Right renal pelvis (tissue), 4 donors: ENCODE results near the gene PARVA. TPM values are rescaled to one million over a fixed set of nuclear protein-coding genes. Genes with fewer than 3 reads are reported as not detected.
A peak's percentile ranks its signal among the peaks of the same experiment; 100 is the strongest.

Experiments used
- DNase-seq, 4 donors: peaks; one replicate each; pipeline ENCODE4 v3.0.0-alpha.2; 2013; ENCODE audit warnings: low read depth in 4 of 4, low spot score in 3 of 4, missing footprints in 1 of 4
- polyA plus RNA-seq, 4 donors: library from polyadenylated mRNA; unstranded; fragments of 120-200 nt; gene quantifications; one replicate each; pipeline ENCODE4 v1.2.1, GENCODE V29; 2013; ENCODE audit not compliant: insufficient read length in 4 of 4

PARVA gene
- polyA plus RNA-seq, 4 donors: 106 to 126 (median 121) TPM

DNA sequence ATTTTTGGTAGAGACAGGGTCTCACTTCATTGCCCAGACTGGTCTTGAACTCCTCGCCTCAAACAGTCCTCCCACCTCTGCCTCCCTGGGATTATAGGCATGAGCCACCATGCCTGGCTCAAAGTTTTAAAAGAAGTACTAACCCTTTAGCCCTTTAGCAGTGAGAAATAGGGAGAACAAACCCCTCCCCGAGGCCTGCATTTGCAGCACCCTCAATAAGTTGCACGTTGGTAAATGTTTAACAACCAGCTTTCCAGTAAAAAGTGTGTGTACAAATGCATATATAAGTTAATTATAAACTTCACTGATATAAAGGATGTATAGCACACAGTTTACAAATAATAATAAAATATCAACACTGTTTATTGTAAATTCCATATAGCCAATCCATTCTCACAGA is 51.8 kb downstream of the PARVA start:
- no peak for DNase-seq

DNA sequence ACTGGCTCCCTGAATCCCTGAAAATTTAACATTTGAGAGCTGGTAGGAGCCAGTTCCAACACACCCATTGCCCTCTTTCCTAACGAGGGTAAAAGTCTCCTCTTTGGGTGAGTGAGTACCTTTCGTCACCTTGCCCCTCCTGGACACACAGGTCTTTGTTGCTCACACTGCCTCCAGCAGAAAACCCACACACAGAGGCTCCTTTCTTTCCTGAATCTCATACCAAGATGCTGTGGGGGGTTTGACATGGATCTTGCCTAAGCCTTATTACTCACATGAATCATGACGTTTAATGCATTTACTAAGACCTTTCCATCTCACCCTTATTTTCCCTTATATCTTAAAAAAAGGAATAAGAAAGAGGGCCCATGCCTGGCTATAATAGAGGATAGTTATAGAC is 53.0 kb downstream of the PARVA start:
- no peak for DNase-seq

DNA sequence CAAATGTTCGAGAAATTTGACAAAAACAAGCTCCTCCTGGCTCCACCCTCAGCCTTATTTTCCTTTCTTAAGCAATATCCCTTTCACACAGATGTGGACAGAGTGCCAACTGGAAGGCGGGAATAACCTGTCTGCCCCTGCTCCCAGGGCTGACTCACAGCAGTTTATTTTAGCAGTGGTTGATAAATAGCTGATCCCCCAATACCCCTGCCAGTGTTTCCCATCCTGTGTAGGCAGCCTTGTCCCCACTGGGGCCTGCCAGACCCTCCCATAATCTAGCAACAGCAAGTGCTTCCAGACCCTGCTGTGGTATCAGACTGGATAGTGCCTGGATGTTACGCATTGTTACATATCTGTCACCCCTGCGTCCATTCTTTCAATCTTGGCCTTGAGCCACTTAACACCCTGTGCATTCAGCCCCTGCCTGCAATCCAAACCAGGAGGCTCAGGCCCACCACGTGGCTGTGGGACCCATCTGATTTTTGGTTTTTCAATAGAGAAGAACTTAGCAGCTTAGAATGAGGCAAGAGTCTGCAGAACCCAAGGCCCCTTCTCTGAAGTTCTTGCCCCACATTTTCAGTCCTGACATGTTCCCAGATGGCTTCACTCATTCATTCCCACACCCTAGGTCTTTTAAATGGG is 53.7 kb downstream of the PARVA start:
- DNase-seq: no peak

DNA sequence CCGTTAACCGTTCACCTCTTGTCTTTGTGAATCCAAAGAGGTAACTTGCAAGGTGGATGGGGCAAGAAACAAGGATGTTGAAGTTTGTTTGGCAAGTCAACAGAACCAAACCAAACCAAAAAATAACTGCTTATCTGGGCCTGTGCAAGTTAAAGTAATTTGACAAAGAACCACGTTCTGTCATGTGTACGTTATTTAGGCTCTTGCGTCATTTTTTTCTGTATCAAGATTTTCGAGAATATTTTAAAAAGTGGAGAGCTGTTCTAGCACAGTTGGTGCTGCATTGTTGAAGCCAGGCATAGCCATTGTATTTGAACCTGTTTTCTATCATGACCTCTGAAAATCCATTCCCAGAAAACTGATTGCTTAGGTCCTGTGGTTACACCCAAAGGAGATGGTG is 55.1 kb downstream of the PARVA start:
- no peak for DNase-seq

DNA sequence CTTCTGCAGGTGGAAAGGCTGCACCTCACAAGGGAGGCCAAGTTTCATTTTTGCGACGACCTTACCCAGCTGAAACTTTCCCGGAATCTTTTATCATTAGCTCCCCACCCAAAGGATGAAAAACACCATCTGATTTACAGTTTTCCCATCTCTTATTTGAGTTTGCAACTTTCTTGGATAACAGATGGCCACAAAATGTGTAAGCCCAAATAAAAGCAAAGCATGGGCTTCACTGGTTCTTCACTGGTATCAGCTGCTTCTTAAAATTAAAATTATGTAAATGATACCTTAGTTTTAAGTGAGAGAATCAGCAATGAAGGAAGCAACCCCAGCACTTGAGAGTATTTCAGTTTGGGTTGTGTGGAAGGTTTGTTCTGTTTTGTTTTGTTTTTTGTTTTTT is 55.8 kb downstream of the PARVA start:
- no peak for DNase-seq

DNA sequence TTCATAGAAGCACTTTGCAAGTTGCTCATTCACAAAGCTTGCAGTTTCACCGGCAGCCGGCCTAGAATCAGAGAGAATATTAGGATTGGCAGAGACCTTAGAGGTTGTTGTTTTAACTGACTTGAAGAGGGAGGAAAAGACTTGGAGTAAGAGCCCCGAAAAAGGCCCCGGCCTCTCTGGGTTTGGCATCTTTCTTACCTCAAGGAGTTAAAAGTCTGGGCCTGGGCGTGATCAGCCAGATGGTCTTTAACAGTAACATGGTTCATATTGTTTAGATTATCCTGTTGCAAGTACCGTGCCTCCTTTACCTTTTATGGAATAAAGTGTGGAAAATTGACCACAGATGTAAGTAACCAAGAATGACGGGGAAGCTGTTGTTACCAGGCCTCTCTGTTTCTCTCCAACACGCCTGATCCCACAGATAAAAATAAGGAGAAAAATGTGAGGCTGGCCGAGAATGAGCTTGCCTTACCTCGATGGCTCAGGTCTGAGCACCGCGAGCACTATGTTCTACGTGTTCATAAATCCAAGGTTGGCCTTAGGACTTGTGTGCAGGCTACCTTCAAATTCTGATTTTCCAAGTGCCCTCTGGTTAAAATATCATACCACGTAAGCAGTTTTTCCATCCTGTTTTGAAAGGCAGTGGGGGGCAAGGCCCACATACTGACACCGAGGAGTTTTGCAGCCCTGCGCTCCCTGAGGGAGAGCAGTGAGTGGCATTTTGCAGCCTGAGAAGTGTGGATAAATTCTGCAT is 56.4 kb downstream of the PARVA start:
- DNase-seq: no peak

DNA sequence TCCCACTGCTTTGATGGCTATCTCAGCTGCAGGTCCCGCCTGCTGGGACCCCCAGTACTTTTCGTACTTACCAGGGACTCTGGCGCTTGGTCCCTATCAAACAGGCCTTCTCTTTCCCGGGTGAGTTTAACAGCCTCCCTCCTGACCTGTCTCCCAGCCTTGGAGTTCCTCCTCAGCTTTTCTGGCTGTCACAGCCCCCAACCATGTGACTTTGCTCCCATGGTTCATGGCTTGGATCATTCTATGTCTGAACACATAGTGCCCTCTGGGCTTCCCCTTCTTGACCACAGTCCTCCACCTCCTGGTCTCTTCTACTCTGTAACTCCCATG is 56.9 kb downstream of the PARVA start:
- no peak for DNase-seq

DNA sequence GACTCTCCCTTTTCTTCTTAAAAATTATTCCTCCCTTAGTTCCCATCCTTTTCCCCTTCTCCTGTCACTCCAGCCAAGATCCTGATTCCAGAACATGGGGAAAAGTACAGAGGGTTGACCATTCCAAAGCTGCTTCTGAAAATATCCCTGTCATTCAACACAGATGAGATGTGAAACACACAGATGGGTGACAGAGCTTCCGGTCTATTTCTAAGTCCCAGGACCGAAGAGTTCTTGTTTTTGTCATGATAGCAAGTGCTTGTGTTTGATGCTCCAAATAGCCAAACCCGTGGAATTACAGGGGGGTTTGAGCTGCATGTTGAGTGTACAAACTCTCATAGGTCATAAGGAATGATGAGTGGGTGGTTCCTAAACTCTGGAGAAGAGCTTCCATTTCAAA is 57.9 kb downstream of the PARVA start:
- DNase-seq: no peak

DNA sequence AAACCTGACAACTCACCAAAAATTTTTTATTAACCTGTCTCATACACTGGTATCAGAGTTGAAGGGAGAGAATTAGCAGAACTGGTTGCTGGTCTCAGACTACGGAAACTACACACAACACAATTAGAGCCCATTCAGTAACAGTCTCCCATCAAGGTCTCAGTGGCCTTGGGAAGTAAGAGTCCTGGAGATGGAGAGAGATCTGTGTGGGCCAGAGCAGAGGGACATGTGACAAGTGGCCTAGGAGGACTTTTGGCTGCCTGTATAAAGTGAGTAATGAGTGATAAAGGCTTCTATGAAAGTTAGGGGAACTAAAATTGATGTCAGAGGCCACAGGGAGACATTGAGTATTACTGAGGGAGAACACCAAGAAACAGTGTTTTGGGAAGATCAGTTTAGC is 58.9 kb downstream of the PARVA start:
- no peak for DNase-seq

DNA sequence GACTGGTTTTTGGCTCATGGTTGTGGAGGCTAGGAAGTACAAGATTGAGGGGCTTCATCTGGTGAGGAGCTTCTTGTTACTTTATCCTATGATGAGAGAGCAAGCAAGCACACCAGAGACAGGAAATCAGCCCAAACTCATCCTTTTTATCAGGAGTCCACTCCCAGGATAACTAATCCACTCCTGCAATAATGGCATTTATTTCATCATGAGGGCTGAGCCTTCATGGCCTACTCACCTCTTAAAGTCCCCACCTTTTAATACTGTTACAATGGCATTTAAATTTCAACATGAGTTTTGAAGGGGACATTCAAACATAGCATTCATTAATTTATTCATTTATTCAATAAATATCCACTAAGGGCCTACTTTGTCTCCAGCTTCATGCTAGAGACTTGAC is 60.9 kb downstream of the PARVA start:
- DNase-seq: no peak

DNA sequence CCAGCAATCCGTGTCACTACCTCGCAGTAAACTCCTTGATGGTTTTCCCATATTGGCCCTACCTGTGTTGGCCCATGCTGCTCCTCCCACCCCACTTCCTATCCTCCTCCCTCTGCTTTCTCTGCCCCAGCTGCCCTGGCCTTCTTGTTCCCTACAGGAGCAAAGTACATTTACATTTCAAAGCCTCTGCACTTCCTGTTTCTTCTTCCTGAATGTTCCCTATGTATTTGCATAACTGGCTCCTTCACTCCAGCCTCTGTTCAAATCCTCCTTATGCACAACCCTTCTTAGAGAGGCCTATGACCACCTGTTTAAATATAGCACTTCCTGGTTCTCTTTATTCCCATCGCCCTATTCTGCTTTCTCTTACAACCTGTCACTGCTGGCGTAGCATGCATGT is 62.2 kb downstream of the PARVA start:
- no peak for DNase-seq

DNA sequence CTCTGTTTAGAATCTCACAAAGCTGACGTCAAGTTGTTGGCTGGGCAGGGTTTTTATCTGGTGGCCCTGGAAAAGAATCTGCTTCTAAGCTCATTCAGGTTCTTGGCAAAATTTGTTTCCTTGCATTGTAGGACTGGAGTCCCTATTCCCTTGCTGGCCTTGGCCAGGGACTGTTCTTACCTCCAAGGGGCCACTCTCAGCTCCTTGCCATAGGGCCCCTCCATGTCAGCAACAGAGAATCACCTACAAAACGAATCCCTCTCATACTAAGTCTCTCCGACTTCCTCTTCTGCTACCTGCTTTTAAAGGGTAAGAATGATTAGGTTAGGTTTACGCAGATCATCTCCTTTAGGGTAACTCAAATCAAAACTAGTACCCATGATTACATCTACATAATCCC is 63.2 kb downstream of the PARVA start:
- DNase-seq: no peak

DNA sequence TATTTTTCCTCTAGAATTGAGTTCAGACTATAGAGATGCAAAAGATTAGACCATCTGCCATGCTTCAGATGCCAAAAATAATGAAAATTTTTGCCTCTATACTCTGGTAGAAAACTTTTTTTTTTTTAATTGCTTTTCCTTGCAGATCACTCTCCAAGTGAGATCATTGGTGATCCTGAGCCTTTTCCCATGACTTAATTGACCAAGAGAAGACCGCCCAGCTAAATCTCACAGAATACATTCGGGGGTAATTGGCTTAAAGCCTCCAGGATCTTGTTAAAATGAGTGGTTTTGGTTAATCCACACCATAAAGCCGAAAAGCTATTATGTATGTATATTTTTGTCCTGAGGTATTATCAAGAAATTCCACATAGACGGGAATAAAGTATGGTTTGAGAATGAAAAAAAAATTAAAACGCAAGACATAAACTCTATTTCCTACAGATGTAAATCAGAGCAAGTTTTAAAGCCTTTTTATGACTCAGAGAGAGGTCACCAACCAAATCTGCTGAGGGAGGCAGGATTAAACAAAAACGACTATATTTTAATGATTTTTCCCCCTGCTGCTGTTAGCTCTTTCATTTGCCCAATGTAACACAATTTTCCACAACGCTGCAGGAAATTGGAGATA is 64.0 kb downstream of the PARVA start:
- DNase-seq: peak in 1 of 4 donors; percentile 28

DNA sequence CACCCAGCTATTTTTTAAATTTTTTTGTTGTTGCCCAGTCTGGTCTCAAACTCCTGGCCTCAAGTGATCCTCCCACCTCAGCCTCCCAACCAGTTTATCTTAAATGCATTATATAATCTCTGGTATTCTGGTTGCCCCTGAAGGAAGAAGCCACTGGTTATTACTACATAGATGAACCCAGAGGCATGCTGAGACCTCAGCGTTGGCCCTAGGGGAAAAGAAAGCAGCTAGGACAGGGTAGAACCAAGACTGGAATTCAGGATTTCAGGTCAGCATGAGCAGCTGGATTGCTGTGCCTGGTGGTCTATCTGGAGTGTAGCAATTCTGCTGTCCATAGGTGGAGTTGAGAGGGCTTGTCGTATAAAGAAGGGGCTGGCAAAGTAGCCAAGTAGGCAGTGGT is 67.2 kb downstream of the PARVA start:
- DNase-seq: no peak

DNA sequence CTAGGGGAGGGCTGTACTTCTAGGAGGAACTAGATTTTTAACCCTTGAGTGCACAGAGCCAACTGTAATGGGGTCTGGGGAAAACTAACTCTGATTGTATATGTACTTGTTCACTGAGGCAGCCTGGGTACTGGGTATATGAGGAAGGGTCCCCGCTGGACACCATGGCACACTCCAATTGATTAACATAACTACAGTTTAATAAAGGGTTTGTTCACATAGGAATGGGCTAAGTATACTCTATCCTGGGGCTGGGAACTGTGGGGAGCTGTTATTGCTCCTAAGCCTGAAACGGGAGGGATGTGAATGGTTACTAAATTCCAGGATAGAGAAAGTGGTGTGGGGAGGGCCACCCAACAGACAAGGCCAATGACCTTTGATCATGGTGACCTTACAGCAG is 67.6 kb downstream of the PARVA start:
- DNase-seq: no peak

DNA sequence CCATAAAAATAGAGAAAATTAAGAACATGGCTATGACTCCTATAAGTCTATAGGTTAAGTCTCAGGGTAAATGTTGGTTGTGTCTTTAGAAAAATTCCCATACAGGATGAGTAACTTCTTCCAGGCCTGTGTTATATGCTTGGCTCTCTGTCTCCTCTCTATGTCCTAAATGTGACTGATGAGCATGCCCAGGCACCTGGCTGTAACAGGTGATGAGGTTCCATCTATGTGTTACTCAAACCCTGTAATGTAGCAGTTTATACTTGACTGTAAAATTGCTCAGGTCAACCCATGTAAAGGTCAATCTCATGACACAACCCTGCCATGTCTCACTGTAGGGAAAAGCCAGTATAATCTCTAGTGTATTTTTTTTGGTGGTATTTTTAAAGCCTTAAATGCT is 69.5 kb downstream of the PARVA start:
- DNase-seq: no peak

DNA sequence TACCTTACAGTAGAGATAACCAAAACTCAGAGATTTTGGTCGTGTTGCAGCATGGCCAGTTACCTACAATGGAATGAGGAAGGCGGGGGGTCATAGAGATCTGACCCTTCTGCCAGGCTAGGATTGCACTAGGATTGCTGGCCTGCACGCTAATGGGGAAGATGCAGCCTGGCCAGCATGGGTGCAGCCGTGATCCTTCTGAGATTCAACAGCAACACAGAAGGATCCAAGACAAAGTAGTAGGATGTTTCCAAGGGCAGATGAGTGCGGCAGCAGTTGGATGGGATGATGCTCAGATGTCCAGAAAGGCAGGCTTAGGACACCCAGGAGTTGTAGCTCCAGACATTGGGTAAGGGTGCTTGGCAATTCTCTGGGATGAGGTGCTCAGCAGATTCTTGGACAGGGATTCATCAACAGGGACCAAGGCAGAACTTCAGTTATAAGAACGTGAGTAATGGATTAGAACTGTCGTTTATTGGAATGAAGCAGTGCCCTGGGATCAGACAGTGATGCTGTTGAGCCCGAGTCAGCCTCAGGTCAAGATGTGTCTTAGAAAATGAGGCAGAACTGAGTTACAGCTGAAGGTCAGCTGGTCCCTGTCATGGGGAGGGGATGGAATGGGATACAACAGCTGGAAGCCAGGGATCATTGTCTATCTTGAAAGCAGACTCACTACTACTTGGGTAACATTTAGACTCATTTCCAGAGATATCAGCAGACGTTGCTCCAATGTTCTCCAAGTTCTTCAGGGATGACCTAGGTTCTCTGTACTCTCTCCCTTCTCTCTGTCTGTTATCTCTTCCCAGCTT is 71.0 kb downstream of the PARVA start:
- no peak for DNase-seq

DNA sequence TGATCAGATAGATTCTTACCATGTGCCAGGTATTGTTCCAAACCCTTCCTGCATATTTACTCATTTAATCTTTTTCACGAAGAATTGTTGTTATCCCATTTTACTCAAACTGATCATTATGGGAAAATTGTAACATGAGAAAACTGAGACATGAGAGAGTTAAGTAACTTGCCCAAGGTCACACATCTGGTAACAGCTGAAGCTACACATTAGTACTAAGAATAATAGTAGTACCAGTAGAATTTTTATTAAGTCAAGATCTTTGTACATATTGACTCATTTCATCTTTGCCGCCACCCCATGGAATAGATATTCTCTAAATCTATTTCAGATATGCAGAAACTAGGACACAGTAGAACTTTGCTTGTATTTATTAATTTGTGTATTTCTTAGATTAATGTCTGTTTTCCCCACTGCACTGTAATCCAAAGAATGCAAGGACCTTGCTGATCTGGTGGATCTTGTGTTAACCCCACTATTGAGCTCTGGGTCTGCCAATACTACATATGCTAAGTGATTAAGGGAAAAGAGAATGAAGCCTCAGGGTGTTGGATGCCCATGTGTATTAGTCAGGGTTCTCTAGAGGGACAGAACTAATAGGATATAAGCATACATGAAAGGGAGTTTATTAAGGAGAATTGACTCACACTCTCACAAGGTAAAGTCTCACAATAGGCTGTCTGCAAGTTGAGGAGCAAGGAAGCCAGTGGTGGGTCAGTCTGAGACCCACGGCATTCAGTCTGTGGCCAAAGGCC is 72.8 kb downstream of the PARVA start:
- no peak for DNase-seq

DNA sequence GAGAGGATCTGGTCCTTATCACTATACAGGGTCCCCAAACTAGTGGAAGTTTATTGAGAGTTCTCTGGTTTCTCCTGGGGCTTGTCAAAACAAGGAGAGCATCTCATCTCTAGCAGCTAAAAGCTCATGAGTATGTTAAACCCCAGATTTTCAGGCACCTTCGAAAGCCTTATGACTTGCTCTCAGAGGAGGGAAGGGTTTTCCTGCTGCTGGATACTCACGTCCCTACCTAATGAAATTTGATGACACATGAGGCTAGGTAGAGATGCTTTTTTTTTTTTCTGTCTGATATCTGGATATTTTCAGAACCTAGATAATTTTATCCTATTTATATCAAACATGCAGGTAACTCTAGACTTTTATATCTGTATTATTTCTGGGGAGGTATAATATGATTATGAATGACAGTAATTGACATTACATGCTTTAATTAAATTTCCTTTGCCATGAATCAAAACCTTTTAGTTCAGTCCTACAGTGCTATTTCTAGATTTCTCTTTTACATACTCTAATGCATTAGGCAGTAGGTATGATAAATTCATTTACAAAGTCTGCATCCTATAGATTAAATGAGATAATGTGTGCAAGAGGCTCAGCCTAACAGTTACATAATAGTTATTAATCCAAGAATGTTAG is 73.9 kb downstream of the PARVA start:
- no peak for DNase-seq

DNA sequence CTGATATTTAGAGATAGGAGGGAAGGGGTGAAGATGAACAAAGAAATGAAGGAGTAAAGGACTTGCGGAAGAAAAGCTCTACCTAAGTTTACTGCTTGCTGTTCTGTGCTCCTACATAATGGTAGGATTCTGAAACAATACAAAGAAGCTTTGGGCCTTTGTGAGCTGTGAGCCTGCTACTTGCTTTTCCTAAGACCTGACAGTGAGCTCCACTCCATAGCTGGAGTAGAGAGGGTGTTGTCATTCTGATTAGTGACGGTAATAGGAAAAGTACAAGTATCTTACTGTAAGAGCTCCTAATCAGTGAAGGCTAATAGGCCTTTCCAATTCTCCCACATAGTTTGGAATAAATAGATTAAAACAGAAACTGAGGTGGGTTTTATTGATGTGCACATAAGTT is 75.9 kb downstream of the PARVA start:
- DNase-seq: no peak
